GM19025 (cell line): ENCODE data around the gene ILKAP.

ENCODE experiments used
- ATAC-seq: cut with Tn5 transposase; IDR thresholded peaks from one replicate; pipeline ENCODE4 v1.9.1; 2021; ENCODE audit warnings: mild to moderate bottlenecking, low read depth, moderate library complexity; ENCODE audit not compliant: unreplicated experiment

Gene ILKAP

DNA sequence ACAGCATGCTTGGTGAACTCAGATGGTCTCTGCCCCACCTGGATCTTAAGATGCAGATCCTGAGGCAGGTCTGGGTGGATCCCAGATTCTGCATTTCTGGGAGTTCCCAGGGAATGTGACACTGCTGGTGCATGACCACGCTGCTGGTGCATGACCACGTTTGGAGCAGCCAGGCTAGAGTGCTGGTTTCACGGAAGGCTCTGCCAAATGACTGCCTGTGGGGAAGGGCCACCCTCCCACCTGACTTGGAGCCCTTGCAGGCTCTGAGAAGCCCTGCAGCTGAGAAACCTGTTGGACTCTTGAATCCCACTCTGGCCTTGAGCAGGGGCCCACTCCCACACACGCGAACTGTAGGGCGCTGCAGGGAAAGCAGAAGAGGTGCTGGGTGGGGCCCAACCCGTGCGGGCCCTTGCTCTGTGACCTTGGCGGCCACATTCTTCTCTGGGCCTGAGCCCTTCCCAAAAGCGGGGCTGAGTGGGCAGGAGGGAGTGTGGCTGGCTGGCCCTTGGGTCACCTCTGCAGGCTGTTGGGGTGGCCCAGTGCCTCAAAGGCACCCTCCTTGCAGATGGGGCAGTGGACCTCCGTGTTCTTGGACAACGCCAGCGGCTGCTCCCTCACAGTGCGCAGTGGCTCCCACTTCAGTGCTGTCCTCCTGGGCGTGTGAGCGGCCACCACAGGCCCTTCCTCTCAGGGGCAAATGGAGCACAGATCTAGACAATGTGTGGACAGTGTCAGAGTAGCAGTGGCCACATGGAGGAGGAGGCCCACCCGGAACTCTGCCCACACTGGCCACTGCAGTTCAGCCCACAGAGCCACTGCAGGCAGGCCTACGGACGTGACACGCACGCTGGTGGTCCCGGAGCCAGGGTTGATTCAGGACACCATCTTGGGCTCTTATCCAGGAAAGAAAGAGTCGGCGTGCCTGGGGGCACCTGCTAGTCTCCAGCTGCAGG lies 36.8 kb downstream of the ILKAP start:
- no peak for ATAC-seq

- no peak for ATAC-seq
Observed at GRCh38 chr2:238165288-238165921, 38.1 kb downstream of the ILKAP start.

GRCh38 chr2:238164906-238165287 lies 38.6 kb downstream of the ILKAP start:
- ATAC-seq: no peak

GRCh38 chr2:238163481-238164198 lies 39.9 kb downstream of the ILKAP start:
- no peak for ATAC-seq

DNA sequence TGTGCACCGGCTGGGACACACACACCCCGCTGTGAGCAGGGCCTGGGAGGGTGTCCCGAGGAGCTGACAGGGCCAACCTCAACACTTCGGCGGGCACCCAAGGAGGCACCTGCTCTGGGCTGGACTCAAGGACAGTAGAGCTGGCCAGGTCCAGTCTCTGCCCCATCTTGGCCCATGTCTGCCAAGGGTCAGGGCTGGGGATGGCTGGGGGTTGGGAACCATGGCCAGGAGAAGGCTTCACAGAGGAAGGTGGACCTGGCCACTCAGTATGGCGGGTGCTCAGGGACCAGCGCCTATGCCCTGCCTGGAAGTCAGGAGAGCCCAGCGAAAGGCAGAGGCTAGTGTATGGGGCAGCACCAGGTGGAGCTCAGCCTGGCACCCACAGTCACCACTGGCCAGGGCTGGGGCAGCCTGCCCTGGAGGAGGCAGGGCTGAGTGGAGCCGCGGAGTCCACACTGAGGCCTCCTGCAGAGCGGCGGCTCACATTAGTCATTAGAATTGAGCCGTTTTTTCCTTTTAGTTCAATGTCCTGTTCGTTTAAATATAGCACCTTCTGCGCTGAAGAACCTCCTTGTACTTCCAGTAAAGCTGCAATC lies 40.6 kb downstream of the ILKAP start:
- no peak for ATAC-seq

DNA sequence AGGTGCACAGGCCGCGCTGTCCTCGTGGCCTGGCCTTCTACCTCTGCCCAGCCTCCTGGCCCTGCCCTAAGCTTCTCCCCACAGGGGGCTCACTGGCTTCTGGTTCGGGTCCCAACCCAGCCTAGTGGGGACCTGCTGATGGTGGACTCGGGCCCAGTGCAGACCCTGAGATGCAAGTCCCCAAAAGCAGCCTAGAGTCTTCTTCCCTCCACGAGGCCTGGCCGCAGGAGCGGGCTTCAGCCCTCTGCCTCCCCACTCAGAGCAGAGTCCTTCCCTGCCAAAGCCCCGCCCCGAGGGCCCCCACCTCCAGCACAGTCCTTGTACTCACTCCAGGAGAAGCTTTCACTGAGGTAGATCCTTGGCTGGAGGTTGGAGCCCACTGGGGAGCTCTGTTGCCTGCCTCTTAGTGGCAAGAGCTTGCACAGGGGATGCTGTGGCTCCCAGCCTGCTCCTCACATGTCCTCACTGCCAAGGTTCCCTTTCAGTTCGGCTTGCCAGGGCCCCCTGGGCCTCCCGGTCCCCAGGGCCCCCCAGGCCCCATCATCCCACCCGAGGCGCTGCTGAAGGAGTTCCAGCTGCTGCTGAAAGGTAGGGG lies 41.1 kb downstream of the ILKAP start:
- no peak for ATAC-seq

GRCh38 chr2:238161291-238162051 lies 42.0 kb downstream of the ILKAP start:
- ATAC-seq: no peak

DNA sequence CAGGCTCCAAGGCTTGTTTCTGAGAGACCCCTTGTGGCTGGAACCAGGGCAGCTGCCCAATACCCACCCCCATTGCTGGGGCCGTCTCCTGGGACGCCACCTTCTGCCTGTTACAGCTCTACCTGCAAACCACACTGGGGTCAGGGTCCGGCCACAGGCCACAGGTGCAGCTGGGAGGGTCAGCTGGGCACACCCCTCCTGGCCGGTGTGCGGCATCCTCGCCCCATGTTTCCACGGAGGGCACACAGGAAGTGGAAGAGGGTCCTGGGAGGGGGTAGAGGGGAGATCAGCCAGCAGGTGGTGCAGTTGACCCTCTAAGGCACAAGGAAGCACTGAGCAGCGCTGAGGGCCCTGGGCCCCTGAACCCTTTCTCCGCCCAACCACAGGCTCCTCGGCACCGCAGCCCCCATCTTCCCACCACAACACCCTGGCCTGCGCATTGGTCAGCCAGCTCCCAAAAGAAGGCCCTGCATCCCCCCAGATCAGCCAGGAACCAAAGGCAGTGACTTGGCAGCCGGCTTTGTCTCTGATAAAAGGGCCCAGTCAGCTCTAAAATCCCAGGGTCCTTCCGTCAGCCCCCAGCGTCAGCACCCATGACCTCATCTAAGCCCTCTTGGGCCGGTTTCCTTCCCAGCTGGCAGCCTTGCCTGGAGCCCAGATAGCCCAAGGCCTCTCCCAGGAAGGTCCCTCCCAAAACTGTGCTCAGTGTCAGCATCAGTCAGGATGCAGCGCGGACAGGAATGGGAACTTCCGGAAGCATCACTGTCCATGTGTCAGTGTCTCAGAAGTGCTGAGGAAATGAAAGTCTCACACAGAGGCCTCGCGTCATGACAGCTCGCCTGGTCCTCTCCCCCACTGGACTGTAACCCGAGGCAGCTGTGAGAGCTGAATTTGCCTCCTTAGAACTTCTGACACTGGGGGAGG lies 43.0 kb downstream of the ILKAP start:
- no peak for ATAC-seq

- ATAC-seq: no peak
Observed at GRCh38 chr2:238159661-238160205, 43.8 kb downstream of the ILKAP start.

DNA sequence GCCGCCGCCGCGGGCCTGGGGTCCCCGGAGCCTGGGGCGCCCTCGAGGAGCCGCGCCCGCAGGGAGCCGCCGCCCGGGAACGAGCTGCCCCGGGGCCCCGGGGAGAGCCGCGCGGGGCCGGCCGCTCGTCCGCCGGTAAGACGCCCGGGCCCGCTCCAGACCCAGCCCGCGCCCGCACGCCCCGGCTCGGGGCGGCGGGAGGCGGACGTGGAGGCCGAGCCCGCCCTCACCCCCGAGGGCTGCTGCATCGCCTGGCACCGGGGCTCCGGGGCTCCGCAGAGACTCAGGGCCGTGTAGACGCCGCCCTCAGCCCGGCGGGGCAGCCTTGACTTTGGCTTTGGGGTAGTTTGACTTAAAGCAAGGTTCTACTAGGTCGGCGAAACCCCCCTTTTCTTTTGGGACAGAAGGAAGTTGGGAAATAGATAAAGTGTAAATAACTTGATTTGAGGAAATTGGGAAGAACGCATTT lies 44.4 kb downstream of the ILKAP start:
- no peak for ATAC-seq

DNA sequence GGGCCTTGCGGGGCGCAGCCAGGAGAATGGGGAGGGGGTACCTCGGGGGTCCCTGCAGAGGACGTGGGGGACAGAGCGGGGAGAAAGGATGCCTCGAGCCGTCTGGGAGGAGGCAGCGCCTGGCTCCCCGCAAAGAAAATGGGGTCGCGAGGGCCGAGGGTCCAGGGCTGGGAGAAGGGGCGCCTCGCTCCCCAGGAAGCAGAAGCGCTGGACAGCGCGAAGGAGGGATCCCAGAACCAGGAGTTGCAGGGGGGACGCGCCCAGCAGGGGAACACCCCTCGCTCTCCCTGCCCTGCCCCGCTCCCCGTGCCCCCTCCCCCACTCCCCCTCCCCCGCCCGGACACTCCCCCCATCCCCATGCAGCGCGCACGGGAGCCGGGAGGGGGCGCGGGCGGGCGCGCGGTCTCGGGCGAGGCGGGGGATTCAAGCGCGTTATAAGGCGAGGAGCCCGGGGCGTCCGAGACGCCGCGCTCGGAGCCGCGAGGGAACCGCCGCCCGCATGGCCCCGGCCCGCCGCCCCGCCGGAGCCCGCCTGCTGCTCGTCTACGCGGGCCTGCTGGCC lies 44.9 kb downstream of the ILKAP start, which contains the start of gene ERFE:
Gene ERFE, plus strand, starts transcription at position 462 of the 562 bp plus-strand sequence. Its CDS starts 38 bp downstream, at position 500.
- ATAC-seq: no peak

DNA sequence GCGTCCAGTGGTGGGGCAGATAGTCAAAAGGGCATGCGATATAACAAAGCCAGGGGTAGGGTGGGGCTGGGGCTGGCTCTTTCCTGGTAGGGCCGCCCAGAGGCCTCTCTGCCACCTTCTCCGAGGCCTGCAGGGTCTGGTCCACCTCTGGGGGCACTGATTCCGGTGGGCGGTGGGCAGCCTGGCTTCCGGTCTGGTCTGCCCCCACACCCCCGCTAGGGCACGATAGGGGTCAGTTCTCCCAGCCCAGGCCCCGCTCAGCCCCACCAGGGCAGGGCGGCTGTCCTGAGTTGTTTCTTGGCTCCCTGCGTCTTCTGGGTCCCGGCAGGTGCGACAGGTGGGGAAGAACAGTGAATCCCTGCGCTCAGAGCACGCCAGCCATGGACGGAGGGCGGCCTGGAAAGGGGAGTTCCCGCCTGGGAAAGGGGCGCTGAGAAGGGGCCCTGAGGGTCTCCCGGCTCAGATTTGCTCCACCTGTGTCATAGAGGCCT lies 45.4 kb downstream of the ILKAP start:
- ATAC-seq: no peak

DNA sequence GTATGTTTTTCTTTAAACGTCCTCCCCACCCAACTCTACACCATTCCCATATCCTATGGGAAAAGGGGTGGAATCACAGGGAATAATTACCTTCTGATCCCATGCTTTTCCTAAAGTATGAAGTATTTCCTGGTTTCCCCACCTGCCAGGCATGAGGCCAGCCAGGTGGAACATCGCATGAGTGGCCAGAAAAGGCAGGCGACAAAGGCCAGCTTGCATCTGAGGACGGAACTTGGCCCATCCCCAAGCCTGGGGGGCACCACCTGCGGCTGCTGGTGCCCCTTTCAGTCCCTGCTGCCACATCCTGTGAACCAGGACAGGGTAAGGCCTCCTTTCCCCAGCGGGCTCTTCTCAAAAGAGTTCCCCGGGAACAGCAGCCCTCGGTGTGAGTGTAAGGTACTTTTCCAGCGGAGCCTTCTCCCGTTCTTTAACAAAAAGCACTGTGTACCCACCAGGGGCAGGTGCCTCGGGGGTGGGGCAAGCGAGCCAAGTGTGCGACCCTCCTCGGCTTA lies 45.9 kb downstream of the ILKAP start:
- no peak for ATAC-seq

GRCh38 chr2:238155761-238156694 lies 47.5 kb downstream of the ILKAP start:
- no peak for ATAC-seq

DNA sequence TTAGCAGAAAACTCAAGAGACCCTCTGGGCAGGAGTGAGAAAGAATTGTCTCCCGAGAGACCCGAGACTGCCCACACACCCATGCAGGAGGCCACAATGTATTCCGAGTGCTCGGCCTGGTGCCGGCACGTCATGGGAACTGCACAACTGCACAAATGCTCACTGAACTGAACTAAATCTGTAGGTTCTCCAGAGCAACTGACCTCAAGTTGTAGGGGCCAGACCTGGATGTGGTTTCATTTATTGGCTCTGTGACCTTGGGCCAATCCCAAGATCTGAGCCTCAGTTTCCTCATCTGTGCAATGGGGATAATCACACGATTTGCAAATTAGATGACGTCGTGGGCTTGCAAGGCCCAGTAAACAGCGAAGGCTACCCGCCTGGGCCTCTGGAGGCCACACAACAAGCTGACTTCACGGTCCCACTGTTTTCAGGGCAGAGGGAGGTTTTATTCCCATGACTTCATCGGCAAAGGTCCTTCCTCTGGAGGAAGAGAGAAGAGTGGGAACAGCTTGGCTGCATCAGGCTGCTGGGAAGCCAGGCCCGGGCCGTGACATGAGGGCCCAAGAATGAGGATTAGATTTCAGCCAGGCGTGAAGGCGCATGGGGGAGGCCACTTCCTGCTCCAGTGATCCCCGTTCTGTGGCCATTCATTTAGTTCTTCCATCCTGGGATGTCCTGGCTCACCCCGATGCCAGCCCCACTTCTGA lies 48.3 kb downstream of the ILKAP start:
- no peak for ATAC-seq

DNA sequence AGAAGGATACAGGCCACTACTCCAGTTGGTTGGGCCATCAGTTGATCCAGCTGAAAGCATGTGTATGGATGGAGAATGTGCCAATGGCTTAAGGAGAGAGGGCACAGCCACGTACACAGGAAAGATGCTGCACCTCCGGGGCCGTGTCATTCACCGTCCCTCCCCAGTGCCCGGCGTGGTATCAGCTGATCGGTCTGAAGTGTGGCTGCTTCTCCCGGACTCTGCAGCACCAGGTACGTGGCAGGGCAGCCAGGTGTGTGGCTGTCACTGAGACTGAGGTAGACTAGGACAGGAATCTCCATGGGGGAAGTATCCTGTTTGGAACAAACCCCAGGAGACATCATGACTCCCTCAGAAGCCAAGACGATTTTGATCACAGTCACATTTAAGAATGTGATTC lies 48.9 kb downstream of the ILKAP start:
- ATAC-seq: no peak
